OCI-LY3 (cell line): Measurements from ENCODE around the gene TOLLIP.

Experiments used
- H2AFZ ChIP-seq: fragments of 200-600, 300-600 bp; shearing (Covaris generic); 2 replicates; pipeline ENCODE4 v1.6.0; 2014; ENCODE audit warnings: antibody characterized with exemption, low read depth, low read length
- H3K27ac ChIP-seq: fragments of 200-600, 300-600 bp; sonication (generic); 2 replicates; pipeline ENCODE4 v1.5.1; 2014; ENCODE audit warnings: mild to moderate bottlenecking, low read length, moderate library complexity, mixed read lengths
- H3K27me3 ChIP-seq: fragments of 200-600, 300-600 bp; sonication (generic); 2 replicates; pipeline ENCODE4 v1.6.1; 2014; ENCODE audit warnings: low read depth, low read length, mixed read lengths
- H3K36me3 ChIP-seq: fragments of 200-600, 300-600 bp; sonication (generic); replicated peaks from 2 replicates; pipeline ENCODE3; 2014; ENCODE audit warnings: low read depth, low read length, mixed read lengths
- H3K4me1 ChIP-seq: fragments of 300-600, 200-600 bp; sonication (generic); 2 replicates; pipeline ENCODE4 v1.6.1; 2014; ENCODE audit warnings: low read length, mixed read lengths
- H3K4me2 ChIP-seq: fragments of 200-600, 300-600 bp; sonication (generic); 2 replicates; pipeline ENCODE4 v1.6.1; 2014; ENCODE audit warnings: low read length, mixed read lengths
- H3K4me3 ChIP-seq: fragments of 300-600, 200-600 bp; sonication (generic); 2 replicates; pipeline ENCODE4 v1.5.1; 2014; ENCODE audit warnings: antibody characterized with exemption, mild to moderate bottlenecking, low read length, moderate library complexity
- H3K79me2 ChIP-seq: fragments of 300-600, 200-600 bp; shearing (Covaris generic); 2 replicates; pipeline ENCODE4 v1.6.1; 2014; ENCODE audit warnings: mild to moderate bottlenecking, low read length, mixed read lengths
- H3K9ac ChIP-seq: fragments of 300-600, 200-600 bp; shearing (Covaris generic); 2 replicates; pipeline ENCODE4 v1.6.0; 2014; ENCODE audit warnings: mild to moderate bottlenecking, low read length, moderate library complexity
- H3K9me3 ChIP-seq: fragments of 200-600, 300-600 bp; shearing (Covaris generic); 2 replicates; pipeline ENCODE4 v1.6.1; 2014; ENCODE audit warnings: low read length, mixed read lengths; ENCODE audit not compliant: insufficient read depth
- H4K20me1 ChIP-seq: fragments of 200-600, 300-600 bp; sonication (generic); 2 replicates; pipeline ENCODE4 v1.6.1; 2016; ENCODE audit warnings: low read length, mixed read lengths; ENCODE audit not compliant: insufficient read depth
- EZH2phosphoT487 ChIP-seq: fragments of 200-600 bp; shearing (Covaris generic); IDR thresholded peaks from 2 replicates; pipeline ENCODE4 v1.6.1; 2018; ENCODE audit warnings: antibody characterized with exemption, mixed run types, low read depth
- TF ChIP-seq, protein P1 (sequence below): fragments of 200-600, 300-600 bp; sonication (generic); IDR thresholded peaks from 2 replicates; pipeline ENCODE4 v1.5.1; 2014; ENCODE audit warnings: antibody characterized with exemption, low read length, low read depth

The TOLLIP gene

DNA sequence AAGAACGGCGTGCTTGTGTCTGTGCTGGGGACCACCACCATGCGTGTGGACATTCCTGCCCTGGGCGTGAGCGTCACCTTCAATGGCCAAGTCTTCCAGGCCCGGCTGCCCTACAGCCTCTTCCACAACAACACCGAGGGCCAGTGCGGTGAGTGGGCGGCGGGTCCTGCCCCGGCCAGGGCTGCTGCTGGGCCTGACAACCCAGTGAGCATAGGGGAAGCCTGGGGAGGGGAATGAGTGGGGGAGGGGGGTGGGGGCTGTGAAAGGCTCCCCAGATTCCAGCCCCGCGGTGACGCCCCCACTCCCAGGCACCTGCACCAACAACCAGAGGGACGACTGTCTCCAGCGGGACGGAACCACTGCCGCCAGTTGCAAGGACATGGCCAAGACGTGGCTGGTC is 54.7 kb downstream of the TOLLIP start:
- no peak for TF ChIP-seq EZH2phosphoT487
- TF ChIP-seq, protein P1, sequence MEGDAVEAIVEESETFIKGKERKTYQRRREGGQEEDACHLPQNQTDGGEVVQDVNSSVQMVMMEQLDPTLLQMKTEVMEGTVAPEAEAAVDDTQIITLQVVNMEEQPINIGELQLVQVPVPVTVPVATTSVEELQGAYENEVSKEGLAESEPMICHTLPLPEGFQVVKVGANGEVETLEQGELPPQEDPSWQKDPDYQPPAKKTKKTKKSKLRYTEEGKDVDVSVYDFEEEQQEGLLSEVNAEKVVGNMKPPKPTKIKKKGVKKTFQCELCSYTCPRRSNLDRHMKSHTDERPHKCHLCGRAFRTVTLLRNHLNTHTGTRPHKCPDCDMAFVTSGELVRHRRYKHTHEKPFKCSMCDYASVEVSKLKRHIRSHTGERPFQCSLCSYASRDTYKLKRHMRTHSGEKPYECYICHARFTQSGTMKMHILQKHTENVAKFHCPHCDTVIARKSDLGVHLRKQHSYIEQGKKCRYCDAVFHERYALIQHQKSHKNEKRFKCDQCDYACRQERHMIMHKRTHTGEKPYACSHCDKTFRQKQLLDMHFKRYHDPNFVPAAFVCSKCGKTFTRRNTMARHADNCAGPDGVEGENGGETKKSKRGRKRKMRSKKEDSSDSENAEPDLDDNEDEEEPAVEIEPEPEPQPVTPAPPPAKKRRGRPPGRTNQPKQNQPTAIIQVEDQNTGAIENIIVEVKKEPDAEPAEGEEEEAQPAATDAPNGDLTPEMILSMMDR, result no peak
- H3K9ac ChIP-seq, result no peak overlapping the region

DNA sequence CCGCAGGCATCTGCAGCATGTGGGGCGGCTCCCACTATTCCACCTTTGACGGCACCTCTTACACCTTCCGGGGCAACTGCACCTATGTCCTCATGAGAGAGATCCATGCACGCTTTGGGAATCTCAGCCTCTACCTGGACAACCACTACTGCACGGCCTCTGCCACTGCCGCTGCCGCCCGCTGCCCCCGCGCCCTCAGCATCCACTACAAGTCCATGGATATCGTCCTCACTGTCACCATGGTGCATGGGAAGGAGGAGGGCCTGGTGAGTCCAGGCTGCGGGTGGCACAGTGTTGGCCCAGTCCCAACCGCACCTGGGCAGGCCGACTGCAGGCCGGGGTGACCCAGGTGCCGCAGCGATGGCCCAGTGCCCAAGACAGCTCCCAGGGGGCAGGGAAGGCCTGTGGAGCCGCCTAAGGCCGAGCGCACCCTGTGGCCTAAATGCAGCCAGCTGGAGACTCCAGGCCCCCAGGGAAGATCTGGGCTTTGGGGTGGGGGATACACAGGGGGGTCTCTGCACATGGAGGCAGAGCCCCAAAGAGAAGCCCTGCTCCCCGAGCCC is 55.3 kb downstream of the TOLLIP start:
- Histone ChIP-seq H3K9me3 (no peaks in the 10 kb centered on the region), H4K20me1 (no peaks in the 10 kb centered on the region), H3K79me2 (no peaks in the 10 kb centered on the region), H3K4me3 (no peak overlapping the region), H3K27ac (no peak overlapping the region), H2AFZ (no peak overlapping the region), H3K27me3 (no peaks in the 10 kb centered on the region), H3K36me3 (no peaks in the 10 kb centered on the region), H3K4me2 (no peak overlapping the region), H3K9ac (no peak overlapping the region), H3K4me1 (no peaks in the 10 kb centered on the region)
- TF ChIP-seq, protein P1, result no peak
- no peak for TF ChIP-seq EZH2phosphoT487

More for the DNA sequence above, 54.7 kb downstream of the TOLLIP start:
- H3K79me2 ChIP-seq, result no peaks in the 10 kb centered on the region
- no peaks in the 10 kb centered on the region for H4K20me1 ChIP-seq
- no peak overlapping the region for H3K4me3 ChIP-seq
- no peaks in the 10 kb centered on the region for H3K27me3 ChIP-seq
- no peaks in the 10 kb centered on the region for H3K4me1 ChIP-seq
- H3K36me3 ChIP-seq, result no peaks in the 10 kb centered on the region
- no peak overlapping the region for H3K27ac ChIP-seq
- H2AFZ ChIP-seq, result no peak overlapping the region
- H3K4me2 ChIP-seq, result no peak overlapping the region
- no peaks in the 10 kb centered on the region for H3K9me3 ChIP-seq

DNA sequence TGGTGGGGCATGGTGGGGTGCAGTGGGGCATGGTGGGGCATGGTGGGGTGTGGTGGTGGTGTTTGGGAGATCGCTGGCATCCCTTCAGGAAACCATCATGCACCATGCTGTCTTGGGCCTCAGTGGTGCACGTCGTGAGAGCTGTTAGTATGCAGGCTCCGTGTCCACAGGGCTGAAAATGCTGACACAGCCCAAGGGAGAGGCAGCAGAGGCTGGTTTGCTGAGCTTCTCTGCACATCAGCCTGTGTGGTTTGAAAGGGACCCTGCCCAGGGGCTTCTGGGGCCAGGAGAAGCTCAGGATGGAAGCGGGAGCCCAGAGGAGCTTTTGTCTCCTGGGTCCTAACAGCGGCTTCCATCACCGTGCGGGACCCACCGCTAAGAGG is 56.3 kb downstream of the TOLLIP start:
- H3K4me3 ChIP-seq, result no peak overlapping the region
- H2AFZ ChIP-seq, result no peak overlapping the region
- H3K4me1 ChIP-seq, result no peaks in the 10 kb centered on the region
- TF ChIP-seq EZH2phosphoT487, result no peak
- TF ChIP-seq, protein P1, result no peak
- no peak overlapping the region for H3K4me2 ChIP-seq
- H3K9ac ChIP-seq, result no peak overlapping the region
- H3K79me2 ChIP-seq, result no peaks in the 10 kb centered on the region
- no peaks in the 10 kb centered on the region for H3K9me3 ChIP-seq
- no peaks in the 10 kb centered on the region for H3K27me3 ChIP-seq
- no peaks in the 10 kb centered on the region for H3K36me3 ChIP-seq
- no peaks in the 10 kb centered on the region for H4K20me1 ChIP-seq
- H3K27ac ChIP-seq, result no peak overlapping the region

DNA sequence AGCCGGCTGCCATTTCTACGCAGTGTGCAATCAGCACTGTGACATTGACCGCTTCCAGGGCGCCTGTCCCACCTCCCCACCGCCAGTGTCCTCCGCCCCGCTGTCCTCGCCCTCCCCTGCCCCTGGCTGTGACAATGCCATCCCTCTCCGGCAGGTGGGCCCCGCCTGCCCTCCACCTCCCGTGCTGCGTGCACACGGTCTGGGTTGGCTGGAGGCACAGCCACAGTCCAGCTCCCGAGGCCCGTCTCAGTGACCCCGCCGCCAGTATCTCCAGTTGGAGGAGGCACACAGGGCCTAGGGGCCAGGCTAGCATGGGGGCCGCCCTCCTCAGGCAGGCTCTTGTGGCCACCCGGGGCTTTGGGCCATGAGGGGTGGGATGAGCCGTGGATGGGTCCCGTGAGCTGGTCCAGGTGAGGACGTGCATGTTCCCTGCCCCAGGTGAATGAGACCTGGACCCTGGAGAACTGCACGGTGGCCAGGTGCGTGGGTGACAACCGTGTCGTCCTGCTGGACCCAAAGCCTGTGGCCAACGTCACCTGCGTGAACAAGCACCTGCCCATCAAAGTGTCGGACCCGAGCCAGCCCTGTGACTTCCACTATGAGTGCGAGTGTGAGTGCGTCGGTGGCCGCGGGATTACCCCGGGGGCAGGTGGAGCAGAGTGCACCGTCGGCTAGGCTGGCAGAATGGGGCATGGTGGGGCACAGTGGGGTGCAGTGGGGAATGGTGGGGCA is 56.9 kb downstream of the TOLLIP start:
- no peak overlapping the region for H2AFZ ChIP-seq
- H3K27ac ChIP-seq, result no peak overlapping the region
- no peak overlapping the region for H3K4me3 ChIP-seq
- no peaks in the 10 kb centered on the region for H3K79me2 ChIP-seq
- H3K9ac ChIP-seq, result no peak overlapping the region
- no peaks in the 10 kb centered on the region for H3K9me3 ChIP-seq
- no peak overlapping the region for H3K4me2 ChIP-seq
- no peak for TF ChIP-seq EZH2phosphoT487
- TF ChIP-seq, protein P1, result no peak
- no peaks in the 10 kb centered on the region for H3K36me3 ChIP-seq
- H3K4me1 ChIP-seq, result no peaks in the 10 kb centered on the region
- no peaks in the 10 kb centered on the region for H3K27me3 ChIP-seq
- no peaks in the 10 kb centered on the region for H4K20me1 ChIP-seq
